ENCODE results near the gene CYTH3.

CYTH3 gene

DNA sequence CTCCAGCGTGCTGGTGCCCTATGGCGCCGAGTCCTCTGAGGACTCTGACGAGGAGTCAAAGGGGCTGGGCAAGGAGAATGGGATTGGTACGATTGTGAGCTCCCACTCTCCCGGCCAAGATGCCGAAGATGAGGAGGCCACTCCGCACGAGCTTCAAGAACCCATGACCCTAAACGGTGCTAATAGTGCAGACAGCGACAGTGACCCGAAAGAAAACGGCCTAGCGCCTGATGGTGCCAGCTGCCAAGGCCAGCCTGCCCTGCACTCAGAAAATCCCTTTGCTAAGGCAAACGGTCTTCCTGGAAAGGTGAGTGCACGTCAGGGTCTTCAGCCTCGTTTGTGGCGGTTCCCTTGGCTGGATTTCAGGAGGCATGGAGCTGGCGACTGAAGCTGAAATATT lies 122.4 kb downstream of the CYTH3 start:
- DNase-seq (ENCODE audit: low spot score): no peak

DNA sequence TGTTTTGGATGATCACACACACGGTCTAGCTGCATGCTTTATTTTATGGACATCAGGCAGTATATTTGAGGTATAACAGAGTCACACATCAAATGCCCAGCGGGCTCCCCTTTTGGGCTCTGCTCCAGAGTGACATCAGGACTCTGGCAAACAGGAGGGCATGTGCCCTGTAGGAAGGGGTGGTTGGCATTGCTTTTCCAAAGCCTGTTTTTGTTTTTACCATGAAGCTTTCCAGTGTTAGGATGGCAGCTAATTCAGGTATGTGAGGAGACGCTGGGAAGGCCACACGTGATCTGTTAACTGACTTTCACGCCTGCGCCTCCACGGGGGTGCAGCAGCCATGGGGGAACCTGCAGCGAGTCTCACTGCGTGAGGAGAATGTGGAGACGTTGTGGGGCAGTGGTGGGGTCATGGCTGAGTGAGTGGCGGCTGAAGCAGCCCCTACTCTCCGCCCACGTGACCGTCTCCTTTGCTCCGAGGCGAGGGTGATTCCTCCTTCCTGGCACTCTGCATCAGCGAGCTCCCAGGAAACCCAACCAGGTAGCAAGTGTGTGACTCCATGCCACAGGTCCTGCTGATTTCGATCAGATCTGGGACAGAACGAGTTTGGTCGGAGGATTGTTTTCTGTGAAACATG lies 123.6 kb downstream of the CYTH3 start:
- DNase-seq (ENCODE audit: low spot score): no peak

- no peak for DNase-seq (ENCODE audit: low spot score)
Measured at GRCh38 chr7:6147627-6148026, 124.8 kb downstream of the CYTH3 start.

GRCh38 chr7:6146666-6147065 lies 125.8 kb downstream of the CYTH3 start:
- no peak for DNase-seq (ENCODE audit: low spot score)

- DNase-seq (ENCODE audit: low spot score): no peak
Measured at GRCh38 chr7:6143997-6144396, 128.4 kb downstream of the CYTH3 start.

- no peak for DNase-seq (ENCODE audit: low spot score)
Measured at GRCh38 chr7:6142871-6143380, 129.5 kb downstream of the CYTH3 start.

- no peak for DNase-seq (ENCODE audit: low spot score)
Measured at GRCh38 chr7:6139189-6139996, 133.0 kb downstream of the CYTH3 start.

DNA sequence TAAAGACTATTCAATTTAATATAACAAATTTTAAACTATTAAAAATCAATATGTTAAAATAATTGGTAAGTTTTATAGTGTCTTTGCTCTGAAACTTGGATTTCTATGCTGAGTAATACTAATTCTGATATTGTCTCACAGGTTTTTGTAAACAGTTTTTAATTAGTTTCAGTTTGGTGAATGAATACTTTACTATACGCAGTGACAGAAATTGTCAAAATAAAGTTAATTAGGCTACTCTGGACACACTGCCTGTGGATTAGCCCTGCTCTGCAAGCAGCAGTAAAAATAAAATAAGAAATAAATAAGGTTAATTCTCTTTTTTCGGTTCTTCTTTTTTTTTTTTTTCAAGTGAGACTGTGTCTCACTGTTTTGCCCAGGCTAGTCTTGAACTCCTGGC lies 135.9 kb downstream of the CYTH3 start:
- DNase-seq (ENCODE audit: low spot score): no peak

DNA sequence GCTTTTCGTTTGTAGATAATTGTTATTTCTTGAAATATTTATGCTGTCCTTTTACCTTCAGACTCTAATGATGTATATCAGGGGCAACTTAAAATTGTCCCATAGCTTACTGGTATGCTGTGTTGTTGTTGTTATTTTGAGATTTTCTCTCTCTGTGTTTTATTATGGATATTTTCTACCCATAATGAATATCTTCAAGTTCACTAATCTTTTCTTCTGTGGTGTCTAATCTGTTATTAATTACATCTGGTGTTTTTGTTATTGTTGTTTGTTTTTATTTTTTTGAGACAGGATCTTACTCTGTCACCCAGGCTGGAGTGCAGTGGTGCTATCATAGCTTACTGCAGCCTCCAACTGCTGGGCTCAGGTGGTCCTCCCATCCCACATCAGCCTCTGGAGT lies 139.2 kb downstream of the CYTH3 start:
- DNase-seq (ENCODE audit: low spot score): no peak

- DNase-seq (ENCODE audit: low spot score): no peak
Measured at GRCh38 chr7:6130007-6130587, 142.3 kb downstream of the CYTH3 start.

DNA sequence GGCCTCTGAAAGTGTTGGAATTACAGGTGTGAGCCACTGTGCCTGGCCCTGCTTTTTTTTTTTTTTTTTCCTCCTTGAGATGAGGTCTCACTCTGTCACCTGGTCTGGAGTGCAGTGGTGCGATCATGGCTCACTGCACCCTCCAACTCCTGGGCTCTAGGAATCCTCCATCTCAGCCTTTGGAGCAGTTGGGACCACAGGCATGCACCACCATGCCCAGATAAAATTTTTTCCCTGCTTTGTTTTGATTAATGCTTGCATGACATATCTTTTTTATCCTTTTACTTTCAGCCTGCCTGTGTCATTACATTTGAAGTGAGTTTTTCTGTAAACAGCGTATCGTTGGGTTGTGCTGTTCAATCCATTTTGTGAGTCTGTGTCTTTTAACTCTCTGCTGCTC lies 144.2 kb downstream of the CYTH3 start:
- no peak for DNase-seq (ENCODE audit: low spot score)

- DNase-seq (ENCODE audit: low spot score): no peak
Measured at GRCh38 chr7:6127110-6127490, 145.3 kb downstream of the CYTH3 start.

GRCh38 chr7:6123843-6124242 lies 148.6 kb downstream of the CYTH3 start:
- no peak for DNase-seq (ENCODE audit: low spot score)

- DNase-seq (ENCODE audit: low spot score): no peak
Measured at GRCh38 chr7:6121141-6121540, 151.3 kb downstream of the CYTH3 start.

DNA sequence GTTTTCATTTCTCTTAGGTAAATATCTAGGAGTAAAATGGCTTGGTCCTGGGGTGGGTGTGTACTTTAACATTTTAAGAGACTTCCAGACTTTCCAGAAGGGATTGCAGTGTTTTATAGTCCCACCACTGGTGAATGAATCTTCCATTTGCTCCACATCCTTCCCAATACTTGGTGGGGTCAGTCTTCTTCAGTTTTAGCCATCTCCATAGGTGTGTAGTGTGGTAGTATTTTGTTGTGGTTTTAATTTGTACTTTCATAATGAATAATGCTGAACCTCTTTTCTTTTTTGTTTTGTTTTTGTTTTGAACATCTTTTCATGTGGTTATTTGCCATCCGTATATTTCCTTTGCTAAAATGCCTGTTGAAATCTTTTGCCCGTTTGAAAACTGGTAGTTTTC lies 154.9 kb downstream of the CYTH3 start:
- no peak for DNase-seq (ENCODE audit: low spot score)

DNA sequence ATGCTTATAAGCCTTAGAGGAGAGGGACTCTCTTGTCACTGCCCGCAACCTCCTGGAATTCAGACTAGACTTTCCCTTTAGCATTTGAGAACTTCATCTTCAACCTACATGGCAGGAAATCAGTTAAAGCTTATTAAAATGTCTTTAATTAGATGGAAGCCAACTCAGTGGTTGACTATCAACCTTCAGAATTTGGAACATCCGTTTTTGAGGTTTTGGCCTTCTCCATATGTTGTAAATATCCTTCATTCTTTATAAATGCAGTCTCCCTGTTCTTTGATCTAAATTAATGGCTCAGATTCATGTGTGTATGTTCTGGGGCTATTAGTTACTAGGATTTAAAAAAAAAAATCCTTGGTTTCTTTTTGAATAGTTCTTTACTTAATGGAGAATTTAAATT lies 156.2 kb downstream of the CYTH3 start:
- DNase-seq (ENCODE audit: low spot score): no peak
